ENCODE results near the gene ZNF302.
A peak's percentile ranks its signal among the peaks of the same experiment; 100 is the strongest.

ZNF302 gene

DNA sequence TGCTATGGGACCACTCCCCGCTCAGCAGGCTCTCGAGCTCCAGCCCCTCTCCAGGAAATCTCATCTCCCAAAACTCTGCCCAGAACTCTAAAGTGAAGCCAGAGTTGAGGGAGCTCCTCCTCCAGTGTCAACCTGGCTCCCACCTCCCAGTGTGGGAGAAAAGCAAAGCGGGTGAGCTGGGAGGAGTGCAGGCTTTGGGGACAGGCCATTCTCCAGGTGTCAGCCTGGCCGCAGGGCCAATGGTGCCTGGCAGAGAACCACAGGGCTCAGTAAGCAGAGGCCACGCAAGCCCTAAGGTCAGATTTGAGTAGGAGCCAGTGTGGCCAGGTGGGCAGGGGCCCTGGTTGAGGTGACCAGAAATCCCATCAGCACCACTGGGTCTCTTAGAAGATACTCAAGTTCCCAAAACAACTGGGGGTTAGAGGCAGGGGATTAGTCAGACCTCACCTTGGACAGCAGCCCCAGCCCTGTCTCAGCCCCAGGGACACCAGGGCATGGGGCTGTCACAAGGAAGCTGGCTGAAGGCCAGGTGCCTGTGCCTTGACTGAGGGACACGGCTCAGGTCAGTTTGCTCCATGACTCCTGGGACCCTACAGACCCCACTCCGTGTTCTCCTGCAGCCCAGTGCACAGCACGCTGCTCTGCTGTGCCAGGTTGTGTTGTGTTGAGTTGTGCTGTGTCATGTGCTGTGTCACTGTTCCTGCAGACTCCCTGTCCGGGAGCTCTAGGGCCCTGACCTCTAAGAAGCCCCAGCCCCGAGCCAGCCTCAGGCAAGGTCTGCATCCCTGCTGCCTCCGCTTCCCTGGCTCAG lies 53.7 kb downstream of the ZNF302 start:
- no peak overlapping the region for H3K4me3 ChIP-seq (ENCODE audit: low read depth, low read length)
- DNase-seq (ENCODE audit: low read depth) = no peak
- TF ChIP-seq, protein P1, sequence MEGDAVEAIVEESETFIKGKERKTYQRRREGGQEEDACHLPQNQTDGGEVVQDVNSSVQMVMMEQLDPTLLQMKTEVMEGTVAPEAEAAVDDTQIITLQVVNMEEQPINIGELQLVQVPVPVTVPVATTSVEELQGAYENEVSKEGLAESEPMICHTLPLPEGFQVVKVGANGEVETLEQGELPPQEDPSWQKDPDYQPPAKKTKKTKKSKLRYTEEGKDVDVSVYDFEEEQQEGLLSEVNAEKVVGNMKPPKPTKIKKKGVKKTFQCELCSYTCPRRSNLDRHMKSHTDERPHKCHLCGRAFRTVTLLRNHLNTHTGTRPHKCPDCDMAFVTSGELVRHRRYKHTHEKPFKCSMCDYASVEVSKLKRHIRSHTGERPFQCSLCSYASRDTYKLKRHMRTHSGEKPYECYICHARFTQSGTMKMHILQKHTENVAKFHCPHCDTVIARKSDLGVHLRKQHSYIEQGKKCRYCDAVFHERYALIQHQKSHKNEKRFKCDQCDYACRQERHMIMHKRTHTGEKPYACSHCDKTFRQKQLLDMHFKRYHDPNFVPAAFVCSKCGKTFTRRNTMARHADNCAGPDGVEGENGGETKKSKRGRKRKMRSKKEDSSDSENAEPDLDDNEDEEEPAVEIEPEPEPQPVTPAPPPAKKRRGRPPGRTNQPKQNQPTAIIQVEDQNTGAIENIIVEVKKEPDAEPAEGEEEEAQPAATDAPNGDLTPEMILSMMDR (IDR thresholded peaks at IDR 0.05; ENCODE audit: low read depth, low read length, missing control alignments) = no peak

DNA sequence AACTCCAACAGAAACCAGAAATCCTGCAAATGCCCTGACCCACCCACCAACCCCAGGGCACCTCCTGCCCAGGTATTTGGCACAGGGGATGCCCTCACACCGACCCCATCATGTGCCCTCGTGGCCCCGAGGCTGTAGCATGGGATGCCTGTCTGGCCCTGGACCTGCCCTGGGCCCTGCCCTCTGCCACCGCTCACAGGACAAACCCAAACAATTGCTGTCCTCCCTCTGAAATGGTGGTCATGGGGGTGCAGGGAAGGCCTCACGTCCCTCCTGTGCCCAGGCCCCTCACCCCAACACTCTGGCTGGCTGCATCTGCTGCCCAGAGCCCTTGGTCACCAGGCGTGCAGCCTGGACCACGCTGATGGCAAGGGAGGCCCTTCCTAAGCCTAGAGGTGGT lies 54.5 kb downstream of the ZNF302 start:
- TF ChIP-seq, protein P1 (IDR thresholded peaks at IDR 0.05; ENCODE audit: low read depth, low read length, missing control alignments) = no peak
- DNase-seq (ENCODE audit: low read depth) = no peak
- H3K4me3 ChIP-seq (ENCODE audit: low read depth, low read length) = no peak overlapping the region

DNA sequence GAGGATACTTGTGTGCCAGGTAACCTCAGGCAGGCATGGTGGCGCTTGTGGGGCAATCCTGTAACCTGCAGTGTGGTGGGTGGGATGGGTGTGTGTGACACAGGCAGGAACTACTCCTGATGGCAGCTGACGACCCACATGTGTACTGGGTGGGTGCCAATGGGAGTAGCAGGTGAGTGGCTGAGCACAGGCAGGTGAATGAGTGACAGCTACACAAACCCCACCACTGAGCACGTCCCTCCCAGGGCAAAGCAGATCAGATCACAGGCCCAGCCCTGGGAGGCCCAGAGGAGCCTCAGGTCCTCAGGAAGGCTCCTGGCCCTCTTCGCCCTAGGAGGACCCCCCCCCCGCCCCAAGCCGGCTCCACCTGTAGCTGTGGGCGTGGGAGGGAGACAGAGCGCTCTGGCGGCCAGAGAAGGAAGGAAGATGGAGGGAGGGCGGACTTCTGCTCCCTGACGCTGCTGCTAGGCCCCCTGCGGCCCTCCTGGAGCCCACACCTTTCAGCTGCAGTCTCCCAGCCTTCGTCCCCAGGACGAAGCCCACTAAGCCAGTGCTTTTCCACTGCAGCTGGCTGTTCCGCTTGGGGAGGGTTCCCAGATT lies 55.2 kb downstream of the ZNF302 start:
- peak overlapping the region; percentile 65 for H3K4me3 ChIP-seq (ENCODE audit: low read depth, low read length)
- TF ChIP-seq, protein P1 (IDR thresholded peaks at IDR 0.05; ENCODE audit: low read depth, low read length, missing control alignments) = no peak
- DNase-seq (ENCODE audit: low read depth) = no peak

DNA sequence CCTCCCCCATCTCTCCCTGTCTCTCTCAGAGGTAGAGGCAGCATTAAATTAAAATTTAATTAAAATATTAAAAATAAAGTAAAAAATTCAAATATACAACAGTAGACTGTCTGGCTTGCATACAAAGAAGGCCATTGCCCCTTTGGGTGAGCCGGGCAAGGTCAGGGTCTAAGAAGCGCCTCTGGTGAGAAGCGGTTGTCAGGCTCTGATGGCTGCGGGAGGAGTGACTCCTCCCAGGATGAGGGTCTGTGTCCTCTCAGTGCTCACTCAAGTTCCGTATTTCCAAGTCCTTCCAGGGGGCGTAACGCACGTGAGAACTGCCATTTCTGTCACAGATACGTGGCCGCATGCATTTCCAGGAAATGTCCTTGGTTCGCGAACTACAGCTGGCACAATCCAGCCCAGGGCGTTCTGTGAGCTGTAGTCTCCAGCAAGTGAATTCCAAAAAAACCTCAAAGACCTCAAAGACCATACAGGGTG lies 55.8 kb downstream of the ZNF302 start:
- TF ChIP-seq, protein P1 (IDR thresholded peaks at IDR 0.05; ENCODE audit: low read depth, low read length, missing control alignments) = no peak
- no peak for DNase-seq (ENCODE audit: low read depth)
- H3K4me3 ChIP-seq (ENCODE audit: low read depth, low read length) = peak overlapping the region; percentile 65

DNA sequence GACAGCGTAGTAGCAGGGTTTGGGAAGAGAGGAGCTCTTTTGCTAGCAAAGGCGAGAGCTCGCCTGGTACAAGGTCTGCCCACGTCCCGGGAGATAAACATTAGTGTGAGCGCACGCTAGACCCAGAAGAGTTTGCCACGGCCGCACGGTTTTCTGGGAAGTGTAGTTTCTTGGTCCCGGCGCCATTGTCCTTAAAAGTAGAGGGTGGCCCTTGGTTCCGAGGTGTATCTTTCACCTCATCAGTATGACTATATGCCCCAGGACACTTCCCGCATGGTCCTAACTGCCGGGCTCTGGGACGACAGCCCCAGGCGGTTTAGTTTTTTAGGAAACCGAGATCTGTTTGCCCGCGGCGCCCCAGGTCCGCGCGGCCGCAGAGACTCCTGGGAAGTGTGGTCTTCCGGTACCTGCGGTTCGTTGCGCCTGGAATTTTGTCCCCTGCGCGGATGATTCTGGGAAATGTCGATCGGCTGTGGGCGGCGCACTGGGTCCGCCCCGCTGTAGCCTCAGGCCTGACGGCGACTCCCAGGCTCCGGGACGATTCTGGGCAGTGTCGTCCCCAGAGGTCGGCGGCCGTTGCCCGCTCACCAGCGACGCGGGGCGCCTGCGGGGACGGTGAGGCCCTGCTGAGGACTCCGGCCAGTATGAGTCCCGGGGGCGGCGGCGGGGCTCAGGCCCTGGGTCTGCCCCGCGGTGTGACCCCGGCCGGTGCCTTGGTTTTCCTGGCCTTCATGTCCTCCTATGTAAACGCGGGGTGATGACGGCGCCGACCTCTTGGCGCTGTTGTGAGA lies 56.5 kb downstream of the ZNF302 start, which contains the start of gene ZNF181:
Gene ZNF181, plus strand, starts transcription at position 498 of the 791 bp plus-strand sequence. CDS start 795 bp downstream, outside the sequence.
- H3K4me3 ChIP-seq (ENCODE audit: low read depth, low read length) = peak within 1 kb of the TSS; percentile 65
- peak; percentile 71 for DNase-seq (ENCODE audit: low read depth)
- TF ChIP-seq, protein P1 (IDR thresholded peaks at IDR 0.05; ENCODE audit: low read depth, low read length, missing control alignments) = no peak

DNA sequence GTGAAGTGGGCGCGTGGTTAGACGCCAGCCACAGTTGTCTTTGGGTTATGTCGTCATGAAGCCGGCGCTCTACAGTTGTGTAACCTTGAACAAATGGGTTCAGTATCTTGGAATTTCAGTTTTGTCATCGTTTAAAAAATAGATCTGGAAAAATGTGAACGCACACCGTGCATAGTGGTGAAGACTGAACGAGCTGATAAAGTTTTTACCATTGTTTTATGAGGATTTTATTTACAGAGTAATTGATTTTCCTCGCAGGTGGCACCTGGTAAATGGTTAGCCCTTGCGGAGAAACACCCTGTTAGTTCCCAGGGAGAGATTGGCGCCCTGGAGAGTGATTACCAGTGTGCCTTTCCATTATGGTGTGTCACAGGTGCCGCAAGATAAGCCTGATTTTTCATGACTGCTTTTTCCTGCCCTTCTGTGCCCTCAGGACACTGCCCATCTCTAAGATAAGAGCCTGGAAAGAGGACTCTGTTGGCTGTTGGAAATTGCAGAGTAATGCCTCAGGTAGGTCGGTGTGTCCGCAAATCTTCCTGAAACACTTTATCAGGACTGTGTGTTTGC lies 57.1 kb downstream of the ZNF302 start:
- DNase-seq (ENCODE audit: low read depth) = no peak
- TF ChIP-seq, protein P1 (IDR thresholded peaks at IDR 0.05; ENCODE audit: low read depth, low read length, missing control alignments) = no peak
- H3K4me3 ChIP-seq (ENCODE audit: low read depth, low read length) = peak overlapping the region; percentile 65
